Lung microvascular endothelial cell (primary cell): Measurements from ENCODE around the gene KLK10. TPM values are rescaled to one million over a fixed set of nuclear protein-coding genes. Genes with fewer than 3 reads are reported as not detected.
"Not testable (repeated sequence)": the region's sequence is repeated elsewhere in the genome, so short reads cannot be mapped to it uniquely, and the experiment has no call there.

Experiments
- DNase-seq, 2 donors: peaks; one replicate each; pipeline versions ENCODE4 v3.0.0 to v3.0.0-alpha.2; 2010; ENCODE audit warnings: low read depth in 2 of 2
- total RNA-seq: library from RNA; depleted of rRNA; stranded (reverse); fragments of >200 nt; gene quantifications from 2 replicates; pipeline ENCODE4 v1.2.1, GENCODE V29; 2014

The KLK10 gene
- total RNA-seq, 1 donor from 2014 or later: not detected

DNA sequence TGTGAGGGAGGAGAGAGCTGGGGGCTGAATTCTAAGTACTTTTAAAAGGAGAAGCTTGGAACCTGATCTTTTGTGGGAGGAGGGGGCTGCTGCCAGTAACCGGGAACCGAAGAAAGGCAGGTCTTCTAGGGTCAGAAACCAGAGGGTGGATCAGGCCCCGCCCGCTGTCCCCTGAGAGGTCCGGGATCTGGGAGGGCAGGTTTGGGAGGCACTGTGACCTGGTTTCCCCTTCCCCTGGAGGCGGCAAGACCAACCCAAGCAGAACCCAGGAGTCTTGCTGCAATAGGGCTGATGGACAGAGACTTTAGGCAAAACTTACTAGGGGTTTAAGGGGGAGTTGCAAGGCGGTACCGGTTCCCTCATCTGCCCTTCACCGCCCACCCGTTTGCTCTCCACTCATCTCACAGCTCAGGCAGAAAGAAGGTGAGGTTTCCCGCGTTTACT lies 17.4 kb downstream of the KLK10 start:
- no peak for DNase-seq

DNA sequence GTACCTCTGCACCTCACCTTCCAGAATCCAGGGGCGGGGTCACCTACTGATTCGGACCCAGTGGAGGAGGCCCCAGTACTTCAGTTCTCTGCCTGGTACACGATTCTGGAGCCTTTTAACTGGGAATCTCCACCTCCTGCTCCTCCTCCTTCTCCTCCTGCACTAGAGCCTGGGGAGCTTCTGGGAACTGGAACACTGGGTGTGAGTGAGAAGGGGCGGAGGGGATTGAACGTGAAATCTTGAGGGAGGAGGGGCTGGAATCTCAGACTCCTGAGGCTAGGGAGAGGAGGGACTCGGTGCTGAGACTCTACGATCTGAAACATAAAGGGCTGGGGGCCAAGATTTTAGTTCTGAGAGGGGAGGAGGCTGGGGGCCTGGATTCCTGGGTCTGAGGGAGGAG lies 18.0 kb downstream of the KLK10 start, which contains the start of gene KLK8:
Gene KLK8 (minus strand): TSS at position 90 of the 400 bp plus-strand sequence. CDS start 437 bp downstream, outside the sequence.
- DNase-seq: no peak

- DNase-seq: no peak
Measured at GRCh38 chr19:51000981-51001380, 18.5 kb downstream of the KLK10 start.

DNA sequence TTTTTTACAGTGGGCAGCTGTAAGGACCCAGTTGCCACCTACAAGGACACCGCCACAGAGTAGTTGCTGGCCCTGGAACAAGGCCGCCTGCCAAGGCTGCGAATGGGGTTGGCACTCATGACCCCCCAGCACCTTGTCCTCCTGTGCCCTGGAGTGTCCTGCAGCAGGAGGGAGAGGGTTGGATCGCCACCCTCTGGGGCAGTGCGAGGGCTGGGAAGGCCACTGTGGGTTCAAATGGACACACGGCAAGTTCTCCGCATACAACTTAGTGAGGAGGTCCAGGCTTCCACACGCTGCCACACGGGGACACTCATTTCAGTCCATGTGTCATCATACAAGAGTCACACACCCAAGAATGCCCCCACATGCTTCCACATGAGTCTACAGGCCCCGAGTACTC lies 19.1 kb downstream of the KLK10 start:
- DNase-seq: no peak

GRCh38 chr19:50998686-50999085 lies 20.8 kb downstream of the KLK10 start:
- DNase-seq: no peak

DNA sequence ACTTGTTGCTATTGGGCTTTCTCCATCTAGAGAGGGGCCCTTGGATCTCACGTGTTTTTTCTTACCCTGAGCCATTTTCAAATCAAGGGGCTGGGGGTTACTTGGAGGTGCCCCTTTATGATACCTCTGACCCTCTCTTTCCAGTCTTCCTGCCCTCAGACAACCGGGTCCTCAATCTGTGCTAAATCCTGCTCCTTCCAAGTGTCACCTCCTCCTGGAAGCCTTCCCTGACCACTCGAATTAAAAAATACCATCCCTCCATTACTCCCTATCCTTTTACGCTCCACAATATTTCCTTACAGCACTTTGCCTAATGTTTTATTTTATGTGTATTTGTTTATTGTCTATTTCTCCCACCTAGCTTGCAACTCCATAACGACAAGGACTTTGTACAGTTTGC lies 21.4 kb downstream of the KLK10 start:
- DNase-seq: no peak

DNA sequence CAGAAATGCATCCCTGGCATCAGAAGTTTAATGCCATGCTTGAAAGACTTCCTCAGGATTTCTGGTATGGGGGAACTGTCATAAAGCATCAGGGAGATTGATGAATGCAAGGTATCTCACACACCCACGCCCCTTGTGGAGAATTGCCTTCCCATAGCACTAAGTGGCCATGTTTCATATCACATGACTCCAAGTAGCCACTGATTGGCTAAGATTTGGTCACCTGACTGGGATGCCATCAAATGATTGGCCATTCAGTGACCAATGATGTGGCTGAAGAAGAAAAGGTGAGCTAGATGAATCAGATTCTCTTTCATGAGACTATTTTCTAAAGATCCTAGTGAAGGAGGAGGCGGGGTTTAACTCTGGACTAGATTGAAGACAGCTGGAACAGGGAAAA lies 25.4 kb downstream of the KLK10 start:
- DNase-seq: no peak

DNA sequence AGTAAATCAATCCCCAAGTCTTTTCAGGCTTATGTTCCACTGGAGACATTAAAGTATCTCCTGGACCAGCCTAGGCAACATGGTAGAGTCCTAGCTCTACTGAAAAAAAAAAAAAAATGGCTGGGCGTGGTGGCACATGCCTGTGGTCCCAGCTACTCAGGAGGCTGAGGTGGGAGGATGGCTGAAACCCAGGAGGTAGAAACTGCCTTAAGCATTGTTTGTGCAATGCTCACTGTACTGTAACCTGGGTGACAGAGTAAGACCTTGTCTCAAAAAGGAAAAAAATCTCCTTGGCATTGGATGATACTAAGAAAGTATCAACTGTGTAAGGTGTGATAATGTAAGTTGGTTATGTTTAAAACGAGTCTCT lies 26.9 kb downstream of the KLK10 start:
- DNase-seq: no peak

DNA sequence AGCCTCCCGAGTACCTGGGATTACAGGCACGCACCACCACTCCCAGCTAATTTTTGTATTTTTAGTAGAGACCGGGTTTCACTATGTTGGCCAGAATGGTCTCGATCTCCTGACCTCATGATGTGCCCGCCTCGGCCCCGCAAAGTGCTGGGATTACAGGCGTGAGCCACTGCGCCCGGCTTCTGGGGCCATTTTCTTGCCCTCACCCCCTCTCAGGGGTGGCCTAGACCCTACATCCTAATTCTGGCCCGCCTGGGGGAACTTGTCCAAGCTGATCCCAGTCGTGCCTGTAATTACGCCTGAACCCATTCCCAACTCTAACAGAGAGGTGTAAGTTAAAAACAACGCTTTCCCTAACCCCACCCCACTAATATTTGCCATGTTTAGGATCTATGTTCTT lies 35.1 kb downstream of the KLK10 start:
- DNase-seq: not testable (repeated sequence)

- no peak for DNase-seq
Measured at GRCh38 chr19:50983625-50984292, 35.8 kb downstream of the KLK10 start, which contains the start of gene KLK7. Gene KLK7 (minus strand): TSS chr19:50983917. CDS start chr19:50982399, 1,518 bp downstream.

DNA sequence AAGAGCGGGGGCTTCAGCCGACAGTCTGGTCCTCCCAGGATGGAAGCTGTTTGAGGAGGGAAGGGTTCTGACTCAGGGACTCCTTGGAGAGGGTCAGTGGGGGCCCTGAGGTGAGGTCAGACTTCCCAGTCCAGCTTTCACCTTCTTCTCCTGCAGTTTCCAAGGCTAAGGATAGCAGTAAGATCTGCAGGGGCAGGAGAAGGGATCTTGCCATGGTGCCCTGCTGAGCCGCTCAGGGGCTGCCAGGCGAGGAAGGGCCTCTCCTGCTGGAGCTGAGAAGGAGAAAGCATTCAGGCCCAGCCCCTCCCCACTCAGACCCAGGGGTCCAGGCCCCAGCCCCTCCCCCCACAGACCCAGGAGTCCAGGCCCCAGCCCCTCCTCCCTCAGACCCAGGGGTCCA lies 37.3 kb downstream of the KLK10 start:
- DNase-seq: no peak

DNA sequence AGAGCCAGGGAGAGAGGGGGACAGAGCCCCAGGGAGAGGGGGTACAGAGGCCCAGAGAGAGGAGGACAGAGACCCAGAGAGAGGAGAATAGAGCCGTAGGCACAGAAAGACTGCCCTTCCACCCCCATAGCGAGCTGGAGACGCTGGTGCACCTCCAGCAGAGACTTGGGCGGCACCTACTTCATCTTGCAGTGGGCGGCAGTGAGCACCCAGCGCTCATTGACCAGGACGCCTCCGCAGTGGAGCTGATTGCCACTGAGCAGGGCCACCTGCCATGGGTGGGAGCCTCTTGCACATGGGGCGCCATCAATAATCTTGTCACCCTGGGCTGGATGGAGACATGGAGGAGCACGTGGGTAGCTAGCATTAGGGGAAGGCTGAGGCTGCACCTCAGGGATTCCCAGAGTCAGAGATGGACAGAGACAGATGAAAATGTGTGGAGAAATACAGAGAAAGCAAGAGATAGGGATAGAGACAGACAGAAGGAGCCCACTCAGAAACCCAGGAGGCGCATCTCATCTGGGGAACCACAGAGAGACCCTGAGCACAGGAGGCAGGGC lies 37.8 kb downstream of the KLK10 start:
- no peak for DNase-seq

GRCh38 chr19:50980208-50980607 lies 39.3 kb downstream of the KLK10 start:
- DNase-seq: no peak

GRCh38 chr19:50979758-50980157 lies 39.8 kb downstream of the KLK10 start:
- DNase-seq: no peak

GRCh38 chr19:50978772-50979390 lies 40.6 kb downstream of the KLK10 start:
- DNase-seq: no peak

GRCh38 chr19:50977626-50978025 lies 41.9 kb downstream of the KLK10 start:
- DNase-seq: no peak

- DNase-seq: no peak
Measured at GRCh38 chr19:50975766-50976165, 43.7 kb downstream of the KLK10 start.

DNA sequence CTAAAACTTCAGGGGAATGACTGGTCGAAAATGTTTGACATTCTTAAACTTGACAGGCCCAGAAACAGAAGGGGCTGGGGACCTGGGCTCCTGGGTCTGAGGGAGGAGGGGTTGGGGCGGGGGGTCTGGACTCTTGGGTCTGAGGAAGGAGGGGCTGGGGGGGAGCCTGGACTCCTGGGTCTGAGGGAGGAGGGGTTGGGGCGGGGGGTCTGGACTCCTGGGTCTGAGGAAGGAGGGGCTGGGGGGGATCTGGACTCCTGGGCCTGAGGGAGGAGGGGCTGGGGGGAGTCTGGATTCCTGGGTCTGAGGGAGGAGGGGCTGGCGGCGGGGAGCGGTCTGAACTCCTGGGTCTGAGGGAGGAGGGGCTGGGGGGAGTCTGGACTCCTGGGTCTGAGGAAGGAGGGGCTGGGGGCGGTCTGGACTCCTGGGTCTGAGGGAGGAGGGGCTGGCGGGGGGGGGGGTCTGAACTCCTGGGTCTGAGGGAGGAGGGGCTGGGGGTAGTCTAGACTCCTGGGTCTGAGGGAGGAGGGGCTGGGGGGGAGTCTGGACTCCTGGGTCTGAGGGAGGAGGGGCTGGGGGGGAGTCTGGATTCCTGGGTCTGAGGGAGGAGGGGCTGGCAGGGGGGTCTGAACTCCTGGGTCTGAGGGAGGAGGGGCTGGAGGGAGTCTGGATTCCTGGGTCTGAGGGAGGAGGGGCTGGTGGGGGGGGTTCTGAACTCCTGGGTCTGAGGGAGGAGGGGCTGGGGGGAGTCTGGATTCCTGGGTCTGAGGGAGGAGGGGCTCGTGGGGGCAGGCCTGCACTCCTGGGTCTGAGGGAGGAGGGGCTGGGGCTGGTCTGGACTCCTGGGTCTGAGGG lies 44.6 kb downstream of the KLK10 start:
- no peak for DNase-seq

DNA sequence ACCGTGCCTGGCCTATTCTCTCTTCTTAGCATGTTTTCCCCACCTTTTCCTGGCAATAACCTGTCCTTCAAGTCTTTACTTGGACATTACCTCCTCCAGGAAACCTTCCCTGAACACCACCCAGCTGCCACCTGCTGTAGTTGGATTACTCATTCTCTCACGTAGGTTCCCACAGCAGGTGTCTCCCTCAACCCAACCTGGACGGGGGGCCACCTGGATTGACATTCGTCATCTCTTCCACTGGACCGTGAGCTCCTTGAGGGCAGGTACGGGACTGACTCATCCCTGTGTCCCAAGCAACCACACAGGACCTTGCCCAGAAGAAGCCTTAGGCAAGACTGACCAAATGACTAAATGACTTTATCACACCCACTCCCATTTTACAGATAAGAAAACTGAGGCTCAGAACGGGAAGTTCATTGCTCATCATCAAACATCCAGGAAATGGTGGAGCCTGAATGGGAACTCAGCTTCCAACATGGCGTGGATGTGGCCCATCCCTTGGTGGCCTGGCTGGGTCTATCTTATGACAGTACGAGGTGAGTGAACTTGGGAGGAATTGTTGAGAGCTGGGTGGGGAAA lies 46.6 kb downstream of the KLK10 start:
- DNase-seq: no peak

DNA sequence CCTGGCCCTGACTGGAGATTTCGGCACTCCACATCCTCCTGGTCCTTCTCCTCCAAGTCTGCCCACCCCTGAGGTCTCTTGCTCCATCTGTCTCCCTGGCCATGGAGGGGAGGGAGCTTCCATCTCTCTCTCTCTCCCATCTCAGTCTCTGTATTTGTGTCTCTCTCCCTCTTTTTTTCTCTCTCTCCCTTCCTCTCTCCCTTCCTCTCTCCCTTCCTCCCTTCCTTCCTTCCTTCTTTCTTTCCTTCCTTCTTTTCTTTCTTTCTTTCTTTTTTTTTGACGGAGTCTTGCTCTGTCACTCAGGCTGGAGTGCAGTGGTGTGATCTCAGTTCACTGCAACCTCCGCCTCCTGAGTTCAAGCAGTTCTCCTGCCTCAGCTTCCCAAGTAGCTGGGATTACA lies 49.7 kb downstream of the KLK10 start:
- DNase-seq: not testable (repeated sequence)

DNA sequence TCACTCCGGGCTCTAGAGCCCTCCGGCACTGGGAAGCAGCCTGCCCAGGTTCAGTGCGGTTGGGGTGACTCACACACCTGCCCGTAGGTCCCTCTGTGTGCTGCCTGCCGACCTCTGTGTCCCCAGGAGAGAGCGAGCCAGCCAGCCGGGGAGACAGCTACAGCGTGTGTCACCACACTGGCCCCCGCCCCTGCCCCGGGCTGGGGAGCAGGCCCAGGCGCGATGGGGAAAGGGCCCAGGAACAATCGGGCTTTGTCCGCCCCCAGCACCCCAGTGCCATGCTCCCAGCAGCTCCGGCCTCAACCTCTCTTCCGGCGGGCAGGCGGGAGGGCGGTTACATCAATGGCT lies 50.1 kb downstream of the KLK10 start, which contains the start of gene KLK6:
Gene KLK6 (minus strand): TSS at position 179 of the 348 bp plus-strand sequence. CDS start 1,487 bp downstream, outside the sequence.
- no peak for DNase-seq
